ENCODE data around the gene ZNF808. TPM values are rescaled to one million over a fixed set of nuclear protein-coding genes. Genes with fewer than 3 reads are reported as not detected.
A peak's percentile ranks its signal among the peaks of the same experiment; 100 is the strongest.

ZNF808 gene
- total and polyA plus RNA-seq, 9 of the 15 experiments (the other 6 are each of a cell fraction or from before 2014, with no cell fraction given) = 3.1 to 20.1 (median 10.9) TPM

- TF ChIP-seq CBFA2T2 (conservative IDR thresholded peaks at IDR 0.05) (no peak), CTCF (IDR thresholded peaks at IDR 0.05 in 2 of 3, conservative IDR thresholded peaks at IDR 0.05 in 1 of 3; ENCODE audit: insufficient read depth in 2 of 3, low read depth in 1 of 3, low read length in 3 of 3) (peak in 2 of 3 experiments; percentile 26 to 58; a peak in 3 of 6 replicates), NKRF (IDR thresholded peaks at IDR 0.05; ENCODE audit: borderline replicate concordance) (no peak), E2F3 (CRISPR knock-in tag; IDR thresholded peaks at IDR 0.05) (no peak), KDM5B (IDR thresholded peaks at IDR 0.05; ENCODE audit: insufficient replicate concordance, low read depth, low read length) (no peak), KAT2B (IDR thresholded peaks at IDR 0.05; ENCODE audit: low read depth, low read length) (no peak), FOXA3 (CRISPR knock-in tag; conservative IDR thresholded peaks at IDR 0.05 in 1 of 2, IDR thresholded peaks at IDR 0.05 in 1 of 2) (no peak), PRDM10 (IDR thresholded peaks at IDR 0.05; ENCODE audit: partially characterized antibody) (peak; percentile 7), HSF4 (CRISPR knock-in tag; IDR thresholded peaks at IDR 0.05; ENCODE audit: borderline replicate concordance) (no peak), USF1 (CRISPR knock-in tag; IDR thresholded peaks at IDR 0.05) (no peak), PBX2 (CRISPR knock-in tag; IDR thresholded peaks at IDR 0.05; ENCODE audit: low read depth) (no peak), PBX2 (tag; conservative IDR thresholded peaks at IDR 0.05; ENCODE audit: low read depth) (no peak), CCAR2 (IDR thresholded peaks at IDR 0.05; ENCODE audit: low read depth, low read length) (no peak), RB1 (IDR thresholded peaks at IDR 0.05; ENCODE audit: low read depth) (no peak)
Observed at GRCh38 chr19:52492994-52493470, 34.4 kb upstream of the ZNF808 start (continued).
